HG03354 (cell line): ENCODE measurements around the gene TMEM139.

Experiments
- ATAC-seq: cut with Tn5 transposase; IDR thresholded peaks from one replicate; pipeline ENCODE4 v1.9.1; 2021; ENCODE audit warnings: mild to moderate bottlenecking; ENCODE audit not compliant: unreplicated experiment, poor library complexity, severe bottlenecking

The TMEM139 gene

GRCh38 chr7:143284591-143285469, at the start of gene TMEM139:
Gene TMEM139 (plus strand): TSS chr7:143284958. CDS start chr7:143285958, 1,000 bp downstream.
- no peak for ATAC-seq

- ATAC-seq, result no peak
These were observed 49.2 kb upstream of the TMEM139 start for GRCh38 chr7:143235561-143235960.

GRCh38 chr7:143236408-143236990, 48.3 kb upstream of the TMEM139 start:
- ATAC-seq, result no peak

- ATAC-seq, result no peak
These were observed 47.4 kb upstream of the TMEM139 start for GRCh38 chr7:143237366-143237765.

- no peak for ATAC-seq
These were observed 46.3 kb upstream of the TMEM139 start for GRCh38 chr7:143238289-143238980.

- no peak for ATAC-seq
These were observed 44.9 kb upstream of the TMEM139 start for GRCh38 chr7:143239813-143240212.

- ATAC-seq, result peak; percentile 96
These were observed 44.2 kb upstream of the TMEM139 start for GRCh38 chr7:143240291-143241168.

- no peak for ATAC-seq
These were observed 42.5 kb upstream of the TMEM139 start for GRCh38 chr7:143242306-143242705.

- ATAC-seq, result no peak
These were observed 41.6 kb upstream of the TMEM139 start for GRCh38 chr7:143243111-143243510.

- no peak for ATAC-seq
These were observed 41.1 kb upstream of the TMEM139 start for GRCh38 chr7:143243614-143244013.

- no peak for ATAC-seq
These were observed 40.4 kb upstream of the TMEM139 start for GRCh38 chr7:143244321-143244720.

GRCh38 chr7:143245123-143245522, 39.6 kb upstream of the TMEM139 start:
- ATAC-seq, result no peak

GRCh38 chr7:143247372-143247771, 37.4 kb upstream of the TMEM139 start:
- no peak for ATAC-seq

GRCh38 chr7:143248761-143249354, 35.9 kb upstream of the TMEM139 start:
- ATAC-seq, result no peak

- no peak for ATAC-seq
These were observed 34.6 kb upstream of the TMEM139 start for GRCh38 chr7:143250199-143250598.

- ATAC-seq, result no peak
These were observed 33.9 kb upstream of the TMEM139 start for GRCh38 chr7:143250822-143251221.

GRCh38 chr7:143252006-143252405, 32.8 kb upstream of the TMEM139 start:
- ATAC-seq, result no peak

GRCh38 chr7:143255564-143255963, 29.2 kb upstream of the TMEM139 start:
- no peak for ATAC-seq

GRCh38 chr7:143256325-143256724, 28.4 kb upstream of the TMEM139 start:
- ATAC-seq, result peak; percentile 29
